Mesenchymal stem cell (in vitro differentiated cells and primary cell): ENCODE results near the gene C17orf114.
A peak's percentile ranks its signal among the peaks of the same experiment; 100 is the strongest.

ENCODE experiments used
- DNase-seq: peaks from one replicate; pipeline ENCODE4 v3.0.0-alpha.2; 2013
- H2AFZ ChIP-seq: one replicate; pipeline ENCODE4 v1.6.1; 2013; ENCODE audit warnings: low read depth, mild to moderate bottlenecking, control low read depth, inconsistent platforms, low read length, moderate library complexity
- H2AK5ac ChIP-seq: 2 replicates; pipeline ENCODE4 v1.6.1; 2013; ENCODE audit warnings: low read length, moderate library complexity, mild to moderate bottlenecking, inconsistent platforms; ENCODE audit not compliant: severe bottlenecking
- H2BK120ac ChIP-seq: one replicate; pipeline ENCODE4 v1.6.1; 2013; ENCODE audit warnings: low read depth, mild to moderate bottlenecking, inconsistent platforms, low read length, moderate library complexity
- H2BK12ac ChIP-seq, 2 experiments: one replicate each; pipeline ENCODE4 v1.6.1; 2013; ENCODE audit warnings: inconsistent platforms in 2 of 2, low read length in 2 of 2, mild to moderate bottlenecking in 2 of 2, moderate library complexity in 2 of 2, control low read depth in 1 of 2
- H2BK15ac ChIP-seq: one replicate; pipeline ENCODE4 v1.6.1; 2013; ENCODE audit warnings: mild to moderate bottlenecking, low read depth, inconsistent platforms; ENCODE audit not compliant: poor library complexity, severe bottlenecking
- H2BK5ac ChIP-seq: 2 replicates; pipeline ENCODE4 v1.6.1; 2013; ENCODE audit warnings: low read depth, mild to moderate bottlenecking, low read length, control low read depth, inconsistent platforms; ENCODE audit not compliant: poor library complexity, severe bottlenecking
- H3K14ac ChIP-seq, 2 experiments: one replicate each; pipeline ENCODE4 v1.6.1; 2013; ENCODE audit warnings: inconsistent platforms in 2 of 2, low read length in 2 of 2, control low read depth in 1 of 2, mild to moderate bottlenecking in 1 of 2, moderate library complexity in 1 of 2
- H3K18ac ChIP-seq, 2 experiments: one replicate each; pipeline ENCODE4 v1.6.1; 2013; ENCODE audit warnings: inconsistent platforms in 2 of 2, low read length in 2 of 2, control low read depth in 1 of 2, low read depth in 1 of 2, mild to moderate bottlenecking in 1 of 2
- H3K23ac ChIP-seq, 2 experiments: one replicate each; pipeline ENCODE4 v1.6.1; 2013; ENCODE audit warnings: inconsistent platforms in 2 of 2, low read length in 2 of 2, mild to moderate bottlenecking in 2 of 2, moderate library complexity in 2 of 2, control low read depth in 1 of 2
- H3K27ac ChIP-seq: 2 replicates; pipeline ENCODE4 v1.5.1; 2013; ENCODE audit warnings: mild to moderate bottlenecking, moderate library complexity, low read length, control low read depth, inconsistent platforms; ENCODE audit not compliant: poor library complexity, severe bottlenecking
- H3K27me3 ChIP-seq, 2 experiments: 2 replicates each; pipeline versions ENCODE4 v1.6.1 to v1.7.0; 2013; ENCODE audit warnings: low read length in 2 of 2, mild to moderate bottlenecking in 2 of 2, moderate library complexity in 2 of 2, control low read depth in 1 of 2, inconsistent platforms in 1 of 2; ENCODE audit not compliant: control insufficient read depth in 1 of 2, insufficient read depth in 1 of 2
- H3K36me3 ChIP-seq, 2 experiments: 2 replicates each; pipeline versions ENCODE4 v1.6.1 to v1.7.0; 2013; ENCODE audit warnings: low read length in 2 of 2, control low read depth in 1 of 2, inconsistent platforms in 1 of 2, low read depth in 1 of 2, mild to moderate bottlenecking in 1 of 2; ENCODE audit not compliant: insufficient read depth in 2 of 2, control insufficient read depth in 1 of 2
- H3K4ac ChIP-seq, 2 experiments: one replicate each; pipeline ENCODE4 v1.6.1; 2013; ENCODE audit warnings: inconsistent platforms in 2 of 2, low read length in 2 of 2, mild to moderate bottlenecking in 2 of 2, moderate library complexity in 2 of 2, control low read depth in 1 of 2, low read depth in 1 of 2
- H3K4me1 ChIP-seq: 2 replicates; pipeline ENCODE4 v1.6.1; 2013; ENCODE audit warnings: low read depth, low read length, control low read depth; ENCODE audit not compliant: control insufficient read depth, insufficient read depth
- H3K4me2 ChIP-seq: 2 replicates; pipeline ENCODE4 v1.6.1; 2013; ENCODE audit warnings: low read length, mild to moderate bottlenecking, inconsistent platforms; ENCODE audit not compliant: poor library complexity, severe bottlenecking
- H3K4me3 ChIP-seq, 2 experiments: 2 replicates each; pipeline versions ENCODE4 v1.5.1 to v1.7.0; 2013; ENCODE audit warnings: low read length in 2 of 2, mild to moderate bottlenecking in 2 of 2, control low read depth in 1 of 2, low read depth in 1 of 2; ENCODE audit not compliant: insufficient read depth in 1 of 2
- H3K79me1 ChIP-seq: replicated peaks from 2 replicates; pipeline ENCODE4 v1.6.1; 2013; ENCODE audit warnings: mild to moderate bottlenecking, control low read depth, low read length, inconsistent platforms; ENCODE audit not compliant: poor library complexity, severe bottlenecking
- H3K9ac ChIP-seq: 2 replicates; pipeline ENCODE4 v1.7.0; 2013; ENCODE audit warnings: mild to moderate bottlenecking, low read length, moderate library complexity
- H3K9me3 ChIP-seq: 2 replicates; pipeline ENCODE4 v1.7.0; 2013; ENCODE audit warnings: mild to moderate bottlenecking, low read length; ENCODE audit not compliant: control insufficient read depth
- H4K8ac ChIP-seq: one replicate; pipeline ENCODE4 v1.6.1; 2013; ENCODE audit warnings: inconsistent platforms, mild to moderate bottlenecking, low read length, moderate library complexity
- H4K91ac ChIP-seq: one replicate; pipeline ENCODE4 v1.6.1; 2013; ENCODE audit warnings: mild to moderate bottlenecking, low read length, inconsistent platforms
- WGBS: methylation state at CpG from one replicate; pipeline ENCODE4 v1.1.7; 2013; ENCODE audit warnings: mixed read lengths; 5-methylcytosine and 5-hydroxymethylcytosine counted together

Gene C17orf114

DNA sequence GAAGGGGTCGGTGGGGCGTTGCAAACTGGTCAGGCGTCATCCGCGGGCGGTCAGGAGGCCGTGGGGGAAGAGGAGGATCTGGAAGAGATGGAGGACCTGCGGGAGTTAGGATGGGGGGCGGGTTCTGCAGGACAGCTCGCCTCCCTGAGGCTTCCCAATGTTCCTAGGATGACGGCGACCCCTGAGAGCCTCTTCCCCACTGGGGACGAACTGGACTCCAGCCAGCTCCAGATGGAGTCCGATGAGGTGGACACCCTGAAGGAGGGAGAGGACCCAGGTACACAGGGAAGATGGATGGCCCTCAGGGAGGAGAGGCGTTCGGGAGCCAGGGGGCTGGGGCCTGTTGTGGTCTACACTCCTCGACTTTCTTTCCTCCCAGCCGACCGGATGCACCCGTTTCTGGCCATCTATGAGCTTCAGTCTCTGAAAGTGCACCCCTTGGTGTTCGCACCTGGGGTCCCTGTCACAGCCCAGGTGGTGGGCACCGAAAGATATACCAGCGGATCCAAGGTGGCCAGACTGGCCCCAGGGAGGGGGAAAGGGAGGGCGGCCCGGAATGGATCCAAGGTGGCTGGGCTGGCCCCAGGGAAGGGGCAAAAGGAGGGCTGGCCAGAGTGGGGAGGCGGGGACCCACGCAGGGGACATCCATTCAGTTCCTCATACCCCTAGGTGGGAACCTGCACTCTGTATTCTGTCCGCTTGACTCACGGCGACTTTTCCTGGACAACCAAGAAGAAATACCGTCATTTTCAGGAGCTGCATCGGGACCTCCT is 5.7 kb upstream of the C17orf114 start:
- Histone ChIP-seq H3K9me3 (no peaks in the 10 kb centered on the region), H4K8ac (no peak overlapping the region), H3K9ac (peak overlapping the region; percentile 80), H3K27me3 (no peaks in the 10 kb centered on the region), H2BK120ac (no peak overlapping the region), H2AK5ac (no peak overlapping the region), H2BK5ac (no peak overlapping the region), H3K14ac (no peak overlapping the region), H3K18ac (no peak overlapping the region), H3K23ac (no peak overlapping the region), H3K36me3 (peaks cover 24 to 28% of the 10 kb centered on the region in 2 experiments), H3K27ac (no peak overlapping the region), H3K4me2 (peak overlapping the region; percentile 42), H3K4ac (no peak overlapping the region), H2AFZ (no peak overlapping the region), H3K4me1 (peaks cover 8% of the 10 kb centered on the region), H2BK15ac (no peak overlapping the region), H3K4me3 (peak overlapping the region; percentile 83 to 86), H2BK12ac (no peak overlapping the region), H4K91ac (no peak overlapping the region), H3K79me1 (peaks cover 29% of the 10 kb centered on the region)
- DNase-seq, result no peak
- 40% methylated on average over 32 of the region's 32 CpGs for WGBS

DNA sequence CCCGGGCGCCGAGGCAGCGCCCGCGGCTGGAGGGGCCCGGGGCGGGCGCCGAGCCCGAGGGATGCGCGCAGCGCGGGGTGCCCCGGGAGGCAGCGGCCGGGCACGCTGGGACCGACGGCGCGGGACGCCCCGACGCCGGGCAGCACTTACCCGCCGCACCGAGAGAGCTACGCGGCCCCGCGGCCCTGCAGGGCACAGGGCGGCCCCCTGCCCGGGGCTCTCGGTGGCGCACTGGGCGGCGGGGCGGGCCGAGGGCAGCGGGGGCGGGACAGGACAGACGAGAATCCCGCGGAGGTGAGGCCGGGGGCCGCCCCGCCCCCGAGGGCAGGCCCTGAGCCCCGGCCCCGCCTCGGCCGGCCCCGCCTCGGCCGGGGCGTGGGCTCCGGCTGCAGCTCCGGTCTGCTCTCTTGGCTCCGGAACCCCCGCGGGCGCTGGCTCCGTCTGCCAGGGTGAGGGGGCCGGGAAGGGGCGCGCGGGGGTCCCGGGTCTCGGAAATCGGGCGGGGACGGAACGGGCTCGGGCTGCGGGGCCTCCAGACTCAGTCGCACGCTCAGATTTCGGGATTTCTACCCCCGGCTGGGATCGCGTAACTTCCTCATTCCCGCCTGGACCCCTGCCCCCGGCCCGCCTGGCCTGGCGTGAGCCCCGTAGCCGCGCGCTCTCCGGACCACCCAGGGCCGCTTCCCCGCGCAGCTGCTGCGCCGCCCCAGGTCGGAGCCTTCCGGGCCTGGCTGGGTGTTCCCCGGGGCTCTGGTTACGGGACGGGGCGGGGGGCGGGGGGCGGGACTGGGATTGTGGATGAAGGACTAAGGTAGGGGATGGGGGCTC is 4.9 kb upstream of the C17orf114 start, which contains the start of gene PLD2:
Gene PLD2 (plus strand): TSS at position 376 of the 828 bp plus-strand sequence. CDS start 621 bp downstream, outside the sequence.
- Histone ChIP-seq H4K8ac (peak within 1 kb of the TSS; percentile 61), H3K27ac (no peak within 1 kb of the TSS), H3K4me1 (peaks cover 8% of the 10 kb centered on the region), H2BK120ac (peak within 1 kb of the TSS; percentile 85), H2BK5ac (no peak within 1 kb of the TSS), H2BK15ac (no peak within 1 kb of the TSS), H3K36me3 (peaks cover 25 to 27% of the 10 kb centered on the region in 2 experiments), H3K4me2 (peak within 1 kb of the TSS; percentile 80), H3K4me3 (peak within 1 kb of the TSS; percentile 83 to 86), H3K23ac (peak within 1 kb of the TSS in 1 of 2 experiments; percentile 42), H2AFZ (peak within 1 kb of the TSS; percentile 83), H2AK5ac (no peak within 1 kb of the TSS), H3K18ac (peak within 1 kb of the TSS; percentile 49 to 91), H3K9me3 (no peaks in the 10 kb centered on the region), H3K27me3 (no peaks in the 10 kb centered on the region), H3K79me1 (peaks cover 29% of the 10 kb centered on the region), H3K14ac (peak within 1 kb of the TSS; percentile 74 to 84), H3K9ac (peak within 1 kb of the TSS; percentile 86), H2BK12ac (no peak within 1 kb of the TSS), H3K4ac (peak within 1 kb of the TSS in 1 of 2 experiments; percentile 73), H4K91ac (no peak within 1 kb of the TSS)
- DNase-seq, result peak; percentile 83
- WGBS, result 2% methylated on average over 50 of the region's 106 CpGs

DNA sequence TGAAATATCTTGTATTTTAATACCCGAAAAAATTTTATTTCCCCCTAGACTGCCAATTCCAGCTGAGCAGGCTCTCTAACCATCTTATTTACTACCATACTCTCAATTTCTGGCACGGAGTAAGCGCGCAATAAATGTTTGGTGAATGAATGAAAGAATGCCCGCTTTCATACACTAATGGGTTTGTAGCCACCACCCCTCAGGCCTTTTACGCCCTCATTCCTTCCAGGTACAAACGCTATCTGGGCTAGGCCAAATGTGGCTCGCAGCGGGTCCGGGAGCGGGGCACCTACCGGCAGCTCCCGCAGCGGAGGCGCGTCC is 4.3 kb upstream of the C17orf114 start:
- WGBS, result 0% methylated on average over 10 of the region's 16 CpGs
- DNase-seq, result peak; percentile 9
- Histone ChIP-seq H3K36me3 (peaks cover 22 to 23% of the 10 kb centered on the region in 2 experiments), H2BK12ac (no peak overlapping the region), H3K4me1 (peaks cover 8% of the 10 kb centered on the region), H2AFZ (peak overlapping the region; percentile 76), H3K27ac (no peak overlapping the region), H3K79me1 (peaks cover 29% of the 10 kb centered on the region), H3K23ac (no peak overlapping the region), H2BK120ac (no peak overlapping the region), H3K14ac (peak overlapping the region in 1 of 2 experiments; percentile 2), H3K9ac (peak overlapping the region; percentile 86), H2BK5ac (no peak overlapping the region), H2AK5ac (no peak overlapping the region), H4K91ac (no peak overlapping the region), H3K18ac (peak overlapping the region; percentile 37), H3K4me3 (peak overlapping the region; percentile 83 to 86), H4K8ac (peak overlapping the region; percentile 37), H3K9me3 (no peaks in the 10 kb centered on the region), H3K4me2 (peak overlapping the region; percentile 74), H2BK15ac (no peak overlapping the region), H3K4ac (no peak overlapping the region), H3K27me3 (no peaks in the 10 kb centered on the region)
